Measurements from ENCODE around the gene CNOT11.
"Not testable (repeated sequence)": the region's sequence is repeated elsewhere in the genome, so short reads cannot be mapped to it uniquely, and the experiment has no call there.

- not testable (repeated sequence) for TF ChIP-seq EZH2 (IDR thresholded peaks at IDR 0.05; ENCODE audit: insufficient read depth, poor library complexity, severe bottlenecking); EZH2phosphoT487 (IDR thresholded peaks at IDR 0.05; ENCODE audit: insufficient read depth, low read depth)
These were observed 8.3 kb upstream of the CNOT11 start for GRCh38 chr2:101244373-101244772.
